MM.1S (cell line): ENCODE results near the gene SSC5D.

Source experiments
- CTCF ChIP-seq: fragments of 300-600 bp; sonication (generic); IDR thresholded peaks from 2 replicates; pipeline ENCODE4 v1.5.1; 2016; ENCODE audit warnings: antibody characterized with exemption, low read length, mixed read lengths
- EZH2phosphoT487 ChIP-seq: fragments of 300-600 bp; sonication (generic); IDR thresholded peaks from 2 replicates; pipeline ENCODE4 v1.6.1; 2018; ENCODE audit warnings: antibody characterized with exemption, low read length

- TF ChIP-seq CTCF (no peak), EZH2phosphoT487 (no peak)
Observed at GRCh38 chr19:55484593-55485438, 3.4 kb upstream of the SSC5D start, which contains the start of gene NAT14.
